Neuronal stem cell (in vitro differentiated cells): Measurements from ENCODE around the gene MUSK.

Experiments
- DNase-seq: peaks from one replicate; pipeline ENCODE4 v3.0.0-alpha.2; 2013; ENCODE audit warnings: low spot score
- H2AFZ ChIP-seq: one replicate; pipeline ENCODE4 v1.6.1; 2013; ENCODE audit warnings: mild to moderate bottlenecking, low read length, inconsistent platforms
- H2AK5ac ChIP-seq: 2 replicates; pipeline ENCODE4 v1.6.1; 2013; ENCODE audit warnings: low read depth, mild to moderate bottlenecking, inconsistent platforms, low read length, moderate library complexity, mixed read lengths
- H2BK120ac ChIP-seq: 2 replicates; pipeline ENCODE4 v1.6.1; 2013; ENCODE audit warnings: low read depth, mild to moderate bottlenecking, inconsistent platforms, low read length, moderate library complexity, mixed read lengths
- H2BK12ac ChIP-seq: one replicate; pipeline ENCODE4 v1.6.1; 2013; ENCODE audit warnings: low read length, inconsistent platforms
- H2BK15ac ChIP-seq: 2 replicates; pipeline ENCODE4 v1.6.1; 2013; ENCODE audit warnings: mild to moderate bottlenecking, low read length, inconsistent platforms, mixed read lengths
- H2BK5ac ChIP-seq: one replicate; pipeline ENCODE4 v1.6.1; 2013; ENCODE audit warnings: inconsistent platforms, mild to moderate bottlenecking, low read length, moderate library complexity
- H3K14ac ChIP-seq: one replicate; pipeline ENCODE4 v1.6.1; 2013; ENCODE audit warnings: low read length, inconsistent platforms
- H3K18ac ChIP-seq: 2 replicates; pipeline ENCODE4 v1.6.1; 2013; ENCODE audit warnings: low read length, inconsistent platforms
- H3K23ac ChIP-seq: 2 replicates; pipeline ENCODE4 v1.6.1; 2013; ENCODE audit warnings: low read depth, mild to moderate bottlenecking, mixed read lengths, low read length, inconsistent platforms; ENCODE audit not compliant: poor library complexity
- H3K27ac ChIP-seq: replicated peaks from 3 replicates; pipeline ENCODE4 v1.5.1; 2013; ENCODE audit warnings: low read length, inconsistent platforms
- H3K27me3 ChIP-seq, 3 experiments: 2 replicates each; pipeline ENCODE4 v1.6.1; 2013; ENCODE audit warnings: low read length in 3 of 3, mild to moderate bottlenecking in 2 of 3, inconsistent platforms in 1 of 3, low read depth in 1 of 3, mixed read lengths in 1 of 3, moderate library complexity in 1 of 3; ENCODE audit not compliant: control insufficient read depth in 3 of 3, insufficient read depth in 3 of 3
- H3K36me3 ChIP-seq, 2 donors: replicated peaks in 1 of 2; 2 replicates each; pipeline ENCODE4 v1.6.1; 2013; ENCODE audit warnings: low read length in 2 of 2; ENCODE audit not compliant: control insufficient read depth in 2 of 2, insufficient read depth in 2 of 2
- H3K4ac ChIP-seq: 2 replicates; pipeline ENCODE4 v1.6.1; 2013; ENCODE audit warnings: inconsistent platforms, mild to moderate bottlenecking, low read length, moderate library complexity
- H3K4me1 ChIP-seq, 2 donors: 1 replicate in 1 of 2; 2 replicates in 1 of 2; pipeline ENCODE4 v1.6.1; 2013; ENCODE audit warnings: low read length in 2 of 2, low read depth in 1 of 2; ENCODE audit not compliant: control insufficient read depth in 2 of 2, insufficient read depth in 1 of 2
- H3K4me2 ChIP-seq: one replicate; pipeline ENCODE4 v1.6.1; 2013; ENCODE audit warnings: mild to moderate bottlenecking, low read length, inconsistent platforms; ENCODE audit not compliant: insufficient read depth, poor library complexity, severe bottlenecking
- H3K4me3 ChIP-seq, 2 donors: 2 replicates each; pipeline ENCODE4 v1.5.1; 2013; ENCODE audit warnings: low read length in 2 of 2, mild to moderate bottlenecking in 2 of 2, inconsistent platforms in 1 of 2, moderate library complexity in 1 of 2
- H3K79me1 ChIP-seq: one replicate; pipeline ENCODE4 v1.6.1; 2013; ENCODE audit warnings: low read depth, mild to moderate bottlenecking, inconsistent platforms, low read length, moderate library complexity
- H3K9ac ChIP-seq: one replicate; pipeline ENCODE4 v1.6.1; 2013; ENCODE audit warnings: mild to moderate bottlenecking, low read depth, low read length, inconsistent platforms; ENCODE audit not compliant: poor library complexity
- H3K9me3 ChIP-seq, 2 donors: replicated peaks in 1 of 2; 2 replicates each; pipeline versions ENCODE3 to v1.6.1; 2013; ENCODE audit warnings: low read length in 2 of 2, mild to moderate bottlenecking in 2 of 2, inconsistent platforms in 1 of 2, low read depth in 1 of 2, mixed read lengths in 1 of 2, moderate library complexity in 1 of 2; ENCODE audit not compliant: control insufficient read depth in 2 of 2, insufficient read depth in 1 of 2
- H4K8ac ChIP-seq: one replicate; pipeline ENCODE4 v1.6.1; 2013; ENCODE audit warnings: low read depth, mild to moderate bottlenecking, inconsistent platforms, low read length, moderate library complexity
- H4K91ac ChIP-seq: one replicate; pipeline ENCODE4 v1.6.1; 2013; ENCODE audit warnings: low read length, low read depth, mild to moderate bottlenecking, inconsistent platforms; ENCODE audit not compliant: poor library complexity
- WGBS, 2 donors: extraction: QIAGEN DNeasy Blood & Tissue Kit; methylation state at CpG; one replicate each; pipeline ENCODE4 v1.1.7; 2013; ENCODE audit warnings: missing lambda C conversion rate in 2 of 2, mixed read lengths in 1 of 2; ENCODE audit not compliant: insufficient read length in 2 of 2, insufficient replicate concordance in 1 of 2; ENCODE audit errors: extremely low coverage in 2 of 2; 5-methylcytosine and 5-hydroxymethylcytosine counted together

Gene MUSK

GRCh38 chr9:110650991-110651411, 17.6 kb upstream of the MUSK start:
- WGBS, 2 donors: no CpG with 5 or more reads among the region's 6 CpGs
- no peak overlapping the region for H3K4ac ChIP-seq
- no peak overlapping the region for H2BK12ac ChIP-seq
- no peaks in the 10 kb centered on the region for H3K27me3 ChIP-seq
- H2BK5ac ChIP-seq: no peak overlapping the region
- H3K27ac ChIP-seq: no peak overlapping the region
- no peak overlapping the region for H2AK5ac ChIP-seq
- no peak overlapping the region for H2BK15ac ChIP-seq
- H2BK120ac ChIP-seq: no peak overlapping the region
- no peak overlapping the region for H3K23ac ChIP-seq
- no peak overlapping the region for H3K4me2 ChIP-seq
- no peaks in the 10 kb centered on the region for H3K36me3 ChIP-seq
- H3K9ac ChIP-seq: no peak overlapping the region
- H3K4me3 ChIP-seq: no peak overlapping the region
- no peak overlapping the region for H3K14ac ChIP-seq
- no peak overlapping the region for H4K91ac ChIP-seq
- H2AFZ ChIP-seq: no peak overlapping the region
- H3K4me1 ChIP-seq: no peaks in the 10 kb centered on the region
- H3K18ac ChIP-seq: no peak overlapping the region
- DNase-seq: no peak
- H4K8ac ChIP-seq: no peak overlapping the region
- H3K9me3 ChIP-seq: no peaks in the 10 kb centered on the region
- no peaks in the 10 kb centered on the region for H3K79me1 ChIP-seq

- no peak overlapping the region for H2BK120ac ChIP-seq
- no peaks in the 10 kb centered on the region for H3K9me3 ChIP-seq
- no peak overlapping the region for H2AK5ac ChIP-seq
- no peak overlapping the region for H4K8ac ChIP-seq
- no peak overlapping the region for H2BK12ac ChIP-seq
- no peak overlapping the region for H2BK15ac ChIP-seq
- no peak overlapping the region for H2AFZ ChIP-seq
- no peak overlapping the region for H2BK5ac ChIP-seq
- DNase-seq: no peak
- H3K27ac ChIP-seq: no peak overlapping the region
- no peaks in the 10 kb centered on the region for H3K4me1 ChIP-seq
- no peaks in the 10 kb centered on the region for H3K27me3 ChIP-seq
- H3K79me1 ChIP-seq: no peaks in the 10 kb centered on the region
- no peak overlapping the region for H3K9ac ChIP-seq
- H3K23ac ChIP-seq: no peak overlapping the region
- no peak overlapping the region for H3K18ac ChIP-seq
- H4K91ac ChIP-seq: no peak overlapping the region
- H3K4me2 ChIP-seq: no peak overlapping the region
- H3K4me3 ChIP-seq: no peak overlapping the region
- H3K14ac ChIP-seq: no peak overlapping the region
- no peaks in the 10 kb centered on the region for H3K36me3 ChIP-seq
- H3K4ac ChIP-seq: no peak overlapping the region
- WGBS, 2 donors: no CpG with 5 or more reads among the region's 6 CpGs
Observed at GRCh38 chr9:110655754-110656641, 12.6 kb upstream of the MUSK start.

GRCh38 chr9:110659891-110660541, 8.6 kb upstream of the MUSK start:
- Histone ChIP-seq H4K8ac (no peak overlapping the region), H3K9me3 (no peaks in the 10 kb centered on the region), H3K23ac (no peak overlapping the region), H2BK15ac (no peak overlapping the region), H3K79me1 (no peaks in the 10 kb centered on the region), H3K9ac (no peak overlapping the region), H2BK120ac (no peak overlapping the region), H3K27ac (no peak overlapping the region), H3K27me3 (no peaks in the 10 kb centered on the region), H3K4ac (no peak overlapping the region), H2AK5ac (no peak overlapping the region), H2BK12ac (no peak overlapping the region), H3K4me2 (no peak overlapping the region), H2BK5ac (no peak overlapping the region), H2AFZ (no peak overlapping the region), H3K14ac (no peak overlapping the region), H4K91ac (no peak overlapping the region), H3K36me3 (no peaks in the 10 kb centered on the region), H3K18ac (no peak overlapping the region), H3K4me1 (no peaks in the 10 kb centered on the region), H3K4me3 (no peak overlapping the region)
- no CpG with 5 or more reads among the region's 2 CpGs for WGBS, 2 donors
- no peak for DNase-seq

- Histone ChIP-seq H3K9ac (no peak overlapping the region), H4K91ac (no peak overlapping the region), H2BK15ac (no peak overlapping the region), H2AFZ (no peak overlapping the region), H3K36me3 (no peaks in the 10 kb centered on the region), H3K27me3 (no peaks in the 10 kb centered on the region), H3K4me3 (no peak overlapping the region), H3K18ac (no peak overlapping the region), H3K27ac (no peak overlapping the region), H2BK12ac (no peak overlapping the region), H2BK5ac (no peak overlapping the region), H2BK120ac (no peak overlapping the region), H3K79me1 (no peaks in the 10 kb centered on the region), H3K23ac (no peak overlapping the region), H3K9me3 (no peaks in the 10 kb centered on the region), H3K4ac (no peak overlapping the region), H3K14ac (no peak overlapping the region), H4K8ac (no peak overlapping the region), H2AK5ac (no peak overlapping the region), H3K4me2 (no peak overlapping the region), H3K4me1 (no peaks in the 10 kb centered on the region)
- WGBS, 2 donors: no CpG with 5 or more reads among the region's 5 CpGs
- DNase-seq: no peak
Observed at GRCh38 chr9:110669433-110669832, 842 bp downstream of the MUSK start.
